ENCODE results near the gene USP4.

GRCh38 chr3:49327485-49327884 lies 12.4 kb downstream of the USP4 start:
- no peak for TF ChIP-seq CTCF (IDR thresholded peaks at IDR 0.05; ENCODE audit: insufficient read depth, low read length)
- no peak for TF ChIP-seq POLR2AphosphoS5 (IDR thresholded peaks at IDR 0.05; ENCODE audit: low read depth)

Data from HL-60 (cell line).